HG02678 (cell line): ENCODE data around the gene NEMP2.

Experiments
- ATAC-seq: cut with Tn5 transposase; IDR thresholded peaks from one replicate; pipeline ENCODE4 v1.9.1; 2021; ENCODE audit warnings: mild to moderate bottlenecking, moderate library complexity; ENCODE audit not compliant: unreplicated experiment

NEMP2 gene, protein sequence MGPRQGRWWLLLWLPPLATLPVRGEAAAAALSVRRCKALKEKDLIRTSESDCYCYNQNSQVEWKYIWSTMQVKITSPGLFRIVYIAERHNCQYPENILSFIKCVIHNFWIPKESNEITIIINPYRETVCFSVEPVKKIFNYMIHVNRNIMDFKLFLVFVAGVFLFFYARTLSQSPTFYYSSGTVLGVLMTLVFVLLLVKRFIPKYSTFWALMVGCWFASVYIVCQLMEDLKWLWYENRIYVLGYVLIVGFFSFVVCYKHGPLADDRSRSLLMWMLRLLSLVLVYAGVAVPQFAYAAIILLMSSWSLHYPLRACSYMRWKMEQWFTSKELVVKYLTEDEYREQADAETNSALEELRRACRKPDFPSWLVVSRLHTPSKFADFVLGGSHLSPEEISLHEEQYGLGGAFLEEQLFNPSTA

DNA sequence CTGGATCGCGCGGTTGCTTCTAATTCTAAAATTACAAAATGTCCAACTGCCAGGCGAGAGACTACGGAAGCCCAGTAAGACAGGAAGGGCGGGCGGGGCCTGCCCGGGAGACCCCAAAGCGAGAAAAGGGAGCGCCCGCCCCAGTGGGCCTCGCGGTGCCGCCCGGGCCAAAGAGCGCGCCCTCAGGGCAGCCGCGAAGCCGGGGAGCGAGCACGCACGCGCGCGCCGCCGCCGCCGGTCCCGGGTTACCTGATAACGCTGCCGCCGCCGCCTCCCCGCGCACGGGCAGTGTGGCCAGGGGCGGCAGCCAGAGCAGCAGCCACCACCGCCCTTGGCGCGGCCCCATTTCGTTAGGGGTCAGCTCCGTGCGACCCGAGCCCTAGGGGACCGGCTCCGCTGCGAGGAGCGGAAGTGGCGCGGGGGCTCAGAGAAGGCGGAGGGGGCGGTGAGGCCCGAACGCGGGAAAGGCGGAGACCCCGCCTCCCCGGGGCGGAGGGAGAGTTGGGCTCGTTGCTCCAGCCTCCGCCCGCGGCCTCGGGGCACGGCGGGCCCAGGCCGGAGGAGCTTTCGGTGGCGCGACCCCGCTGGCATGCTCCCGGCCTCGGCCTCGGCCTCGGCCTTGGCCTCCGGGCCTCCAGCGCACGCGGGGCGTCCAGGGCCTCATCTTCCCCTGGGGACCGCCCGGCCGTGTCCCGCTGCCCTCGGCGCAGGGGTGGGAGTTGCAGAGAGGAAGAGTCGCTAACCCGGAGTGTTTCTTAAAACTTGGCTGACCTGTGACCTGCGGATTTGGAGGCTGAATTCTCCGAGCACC, at the start of gene NEMP2:
Gene NEMP2 (minus strand): TSS at position 413 of the 811 bp plus-strand sequence. CDS start 67 bp downstream, at position 346.
- ATAC-seq = peak; percentile 70

DNA sequence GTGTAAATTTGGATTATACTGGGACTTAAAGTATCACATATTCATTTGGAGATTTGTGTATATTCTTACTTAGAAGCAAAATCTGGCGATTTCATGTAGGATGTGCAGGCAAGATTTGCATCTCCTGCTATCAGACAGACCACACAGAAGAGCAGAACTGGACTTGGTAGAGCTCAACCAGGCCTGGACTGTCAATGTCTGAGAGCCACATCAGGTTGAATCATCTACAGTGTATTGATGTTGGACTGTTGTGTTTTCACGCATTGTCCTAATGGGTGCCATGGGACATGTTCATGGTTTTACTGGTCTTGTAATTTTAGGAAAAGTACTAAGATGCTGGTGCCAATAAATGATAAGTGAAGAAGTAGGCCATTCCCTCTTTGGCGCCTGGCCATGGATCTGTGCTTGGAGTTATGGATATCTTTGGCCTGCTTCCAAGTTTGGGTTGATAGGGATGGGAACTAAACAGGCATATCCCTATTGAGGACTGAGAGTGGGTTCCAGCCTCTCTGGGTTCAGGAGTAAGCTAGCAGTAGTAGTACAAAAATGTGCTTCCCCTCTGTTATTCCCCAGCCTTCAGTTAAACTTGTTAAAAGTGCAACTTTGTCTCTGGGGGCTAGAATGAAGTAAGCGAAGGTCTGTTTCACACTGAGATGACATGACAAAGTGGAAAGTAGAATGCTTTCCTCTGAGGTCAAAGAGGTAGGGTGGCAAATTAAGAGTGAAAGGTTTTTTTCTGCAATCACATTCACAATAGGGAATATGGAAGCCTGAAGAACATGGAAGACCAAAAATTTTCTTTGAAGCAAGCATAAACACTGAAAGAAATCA, 49.2 kb upstream of the NEMP2 start:
- ATAC-seq = peak; percentile 67

DNA sequence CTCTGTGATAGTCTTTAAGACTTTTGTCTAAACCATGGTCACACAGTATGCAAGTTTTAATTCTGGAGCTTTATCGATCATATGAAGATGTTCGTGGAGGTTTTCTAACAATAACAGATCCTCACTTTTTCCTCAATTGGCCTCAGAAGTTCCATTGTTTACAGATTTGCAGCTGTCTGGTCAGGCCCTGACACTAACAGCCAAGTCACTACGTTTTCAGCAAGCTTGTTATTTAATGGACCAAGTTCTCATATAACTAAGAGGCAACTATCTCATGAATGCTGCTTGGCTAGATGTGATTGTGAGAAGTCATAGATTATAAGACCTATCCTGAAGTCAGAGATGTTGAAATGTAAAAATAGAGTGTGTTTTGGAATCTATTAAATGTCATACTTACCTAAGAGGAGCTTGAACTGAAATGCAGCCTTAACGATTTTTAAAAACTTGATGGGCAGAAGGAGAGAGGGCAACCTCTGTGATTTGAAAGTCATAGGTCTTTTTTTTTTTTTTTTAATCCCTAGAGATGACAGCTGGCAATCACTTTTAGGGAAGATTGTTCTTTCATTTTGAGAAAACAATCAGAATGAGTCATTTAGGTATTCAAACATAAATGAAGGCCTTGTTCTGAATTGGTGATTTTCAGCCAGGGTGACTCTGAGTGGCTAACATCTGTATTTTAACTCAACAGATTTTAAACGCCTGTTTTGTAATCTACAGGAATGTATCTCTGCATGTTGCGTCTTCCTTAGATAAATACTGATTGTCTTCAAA, 48.4 kb upstream of the NEMP2 start:
- ATAC-seq = peak; percentile 53

DNA sequence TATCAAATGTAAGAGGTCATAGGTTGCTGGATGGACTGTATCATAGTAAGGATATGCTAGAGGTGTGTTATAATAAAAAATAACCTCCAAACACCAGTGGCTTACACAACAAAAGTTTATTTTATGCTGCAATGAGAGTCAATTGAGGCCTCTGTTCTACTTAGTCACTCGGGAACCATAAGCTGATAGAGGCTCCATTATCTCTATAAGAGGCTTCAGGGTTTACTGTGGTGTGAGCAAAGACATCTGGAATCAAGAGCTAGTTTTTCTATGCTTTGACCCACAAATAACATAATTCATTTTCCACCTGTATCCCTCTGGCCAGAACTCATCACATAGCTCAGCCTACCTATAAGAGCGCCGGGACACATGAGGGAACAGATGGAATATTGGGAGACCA, 47.5 kb upstream of the NEMP2 start:
- no peak for ATAC-seq

DNA sequence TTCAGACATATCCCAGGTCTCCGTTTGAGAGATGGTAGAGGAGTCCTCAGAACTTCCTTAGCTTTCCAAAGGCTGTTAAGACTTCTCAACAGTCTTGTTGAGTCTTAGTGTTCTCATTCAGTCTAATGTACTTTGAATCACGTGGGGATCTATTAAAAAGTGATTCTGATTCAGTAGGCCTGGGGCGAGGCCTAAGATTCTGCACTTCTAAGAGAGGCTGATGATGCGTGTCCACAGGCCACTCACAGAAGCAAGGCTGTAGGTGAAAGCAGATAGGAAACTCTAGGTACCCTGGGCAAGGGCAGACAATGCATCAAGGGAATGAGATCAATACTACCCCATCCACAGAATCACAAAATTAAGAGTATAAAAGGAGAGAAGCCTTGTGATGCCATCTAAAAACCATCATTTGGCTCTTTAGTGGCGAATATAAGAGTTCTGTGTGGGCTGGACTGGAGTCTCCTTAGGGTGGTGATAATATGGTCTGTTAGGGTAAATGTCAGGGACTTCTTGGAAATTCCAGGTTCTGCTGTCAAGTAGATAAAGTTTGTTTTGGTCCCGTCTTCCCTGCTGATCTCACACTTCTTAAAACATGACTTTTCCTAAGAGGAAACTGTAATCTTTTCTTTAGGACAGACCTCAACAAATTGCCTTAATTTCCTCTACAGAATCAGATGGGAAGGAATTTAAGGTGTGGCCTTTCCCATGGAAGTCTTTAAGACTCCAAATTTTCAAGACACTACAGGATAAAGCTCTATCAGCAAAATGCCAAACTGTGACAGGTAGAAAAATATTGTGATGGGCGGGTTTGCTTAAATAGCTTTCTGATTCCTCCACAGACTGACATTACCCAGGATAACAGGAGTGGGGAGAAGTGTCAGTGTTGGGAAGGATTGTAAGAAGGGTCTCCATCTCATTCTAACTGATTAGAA, 45.7 kb upstream of the NEMP2 start:
- no peak for ATAC-seq

DNA sequence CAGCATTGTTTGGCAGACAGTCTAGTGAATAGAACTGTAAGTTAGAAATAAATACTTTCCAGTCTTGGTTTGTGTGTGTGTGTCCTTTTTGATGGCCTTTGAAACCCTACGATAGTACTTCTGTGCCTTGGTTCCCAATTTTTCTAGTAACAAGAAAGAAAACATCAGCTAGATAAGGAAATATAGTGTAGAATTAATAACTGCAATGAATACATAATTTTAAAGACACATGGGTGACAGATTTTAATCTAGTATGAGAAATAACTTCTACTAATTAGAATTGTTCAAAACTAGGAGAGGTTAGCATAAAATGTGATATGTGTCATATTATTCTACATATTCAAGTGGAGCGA, 44.5 kb upstream of the NEMP2 start:
- ATAC-seq = no peak

DNA sequence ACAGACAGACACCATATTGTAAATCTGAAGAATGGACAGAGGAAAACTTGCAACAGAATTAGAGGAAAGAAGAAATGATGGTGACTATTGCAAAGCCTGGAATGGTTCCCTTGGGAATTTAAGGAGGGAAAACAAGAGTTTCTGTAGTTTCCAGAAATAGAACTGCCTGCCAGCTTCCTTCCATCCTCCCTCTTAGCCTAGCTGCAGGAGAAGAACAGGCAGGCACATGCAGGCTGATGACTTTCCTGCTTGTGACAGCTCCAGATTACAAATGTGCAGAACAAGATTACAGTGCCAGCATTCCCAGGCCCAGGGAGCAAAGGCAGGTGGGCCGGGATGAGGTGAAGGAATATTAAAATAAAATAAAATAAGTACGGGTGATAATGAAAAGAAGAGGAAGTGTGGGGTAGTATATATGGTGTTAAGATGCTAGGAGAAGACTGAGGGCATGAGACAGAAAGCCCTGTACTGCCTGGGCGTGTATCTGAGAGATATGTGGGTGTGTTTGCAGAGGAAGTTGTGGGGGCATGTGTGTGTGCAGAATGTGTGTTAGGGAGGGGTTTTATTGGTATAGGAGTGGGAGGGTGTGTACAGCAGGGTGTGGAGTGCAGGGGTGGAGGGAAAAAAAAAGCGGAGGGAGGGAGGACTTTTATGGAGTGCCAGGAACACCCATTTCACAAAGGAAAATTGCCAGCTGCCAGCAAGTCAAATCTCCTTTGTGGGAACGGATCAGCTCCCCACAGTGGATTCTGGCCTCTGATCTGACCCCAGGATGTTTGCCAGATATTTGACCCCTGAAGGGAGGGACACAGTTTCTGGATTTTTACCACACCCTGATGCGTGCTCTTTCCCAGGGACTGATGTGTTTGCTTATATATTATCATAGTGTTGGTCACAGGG, 43.9 kb upstream of the NEMP2 start:
- peak; percentile 59 for ATAC-seq

DNA sequence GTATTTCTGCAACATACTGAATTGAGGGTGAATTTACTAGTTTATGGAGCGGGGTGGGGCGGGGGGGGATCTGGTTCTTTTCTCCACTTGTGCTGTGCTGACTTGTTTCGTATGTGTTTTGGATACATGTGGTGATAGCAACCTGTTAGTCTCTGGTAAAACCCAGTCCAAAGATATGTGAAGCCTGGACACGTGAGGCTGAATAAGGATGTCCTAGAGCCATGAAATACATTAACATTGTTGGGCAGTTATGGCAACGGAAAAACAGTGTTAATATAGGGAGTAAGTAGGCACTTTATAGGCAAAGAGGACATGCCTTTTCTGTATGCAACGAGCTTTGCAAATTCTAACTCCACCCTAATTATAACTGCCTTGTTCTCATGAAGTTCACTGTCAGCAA, 42.1 kb upstream of the NEMP2 start:
- no peak for ATAC-seq

DNA sequence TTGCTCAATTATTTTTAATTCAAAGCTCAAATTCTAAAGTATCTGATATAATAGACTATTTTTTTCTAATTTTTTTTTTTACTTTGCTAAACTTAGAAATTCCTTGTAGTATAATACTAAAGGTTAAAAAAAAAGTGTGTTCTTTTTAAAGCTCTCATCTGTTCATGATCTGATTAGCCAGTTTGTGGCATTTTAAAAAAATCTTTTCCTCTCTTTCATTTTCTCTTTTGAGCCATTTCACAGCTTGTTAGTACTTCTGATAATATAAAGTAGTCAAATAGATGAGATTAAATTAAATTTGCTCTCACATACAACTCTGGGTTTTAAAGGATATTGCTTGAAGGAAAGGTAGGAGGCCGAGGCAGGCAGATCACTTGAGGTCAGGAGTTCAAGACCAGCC, 40.7 kb upstream of the NEMP2 start:
- ATAC-seq = no peak

DNA sequence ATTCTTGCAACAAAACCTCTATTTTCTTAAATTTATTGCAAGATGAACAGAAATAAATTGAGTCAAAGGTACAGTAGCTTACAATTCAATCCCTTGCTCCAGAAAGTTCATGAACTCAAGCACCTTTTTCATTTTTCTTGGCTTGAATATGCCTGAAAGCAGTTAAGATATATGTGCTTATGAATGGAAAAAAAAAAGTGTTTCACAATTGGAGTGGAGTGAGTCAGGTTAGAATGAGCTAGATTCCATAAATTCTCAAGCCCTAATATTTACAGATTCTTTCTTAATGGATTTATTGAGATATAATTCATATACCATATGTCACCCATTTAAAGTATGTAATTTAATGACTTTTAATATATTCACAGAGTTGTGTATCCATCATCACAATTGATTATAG, 39.6 kb upstream of the NEMP2 start:
- no peak for ATAC-seq

DNA sequence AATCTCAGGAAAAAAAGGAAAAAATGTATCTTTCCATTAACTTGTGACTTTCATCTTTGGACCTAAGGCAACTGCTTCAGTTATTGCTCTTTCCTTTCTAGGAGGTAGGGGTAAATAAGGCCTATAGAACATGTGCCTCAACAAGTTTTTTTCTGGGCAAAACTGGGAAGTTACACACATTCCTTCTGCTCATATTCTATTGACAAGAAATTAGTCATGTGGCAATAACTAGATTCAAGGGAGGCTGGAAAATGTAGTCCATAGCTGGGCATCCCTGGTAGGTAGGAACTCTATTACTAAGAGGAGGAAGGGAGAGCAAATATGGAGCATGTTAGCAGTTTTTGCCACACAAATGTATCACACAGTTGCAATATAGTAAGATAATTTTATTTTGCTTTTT, 37.7 kb upstream of the NEMP2 start:
- ATAC-seq = no peak

DNA sequence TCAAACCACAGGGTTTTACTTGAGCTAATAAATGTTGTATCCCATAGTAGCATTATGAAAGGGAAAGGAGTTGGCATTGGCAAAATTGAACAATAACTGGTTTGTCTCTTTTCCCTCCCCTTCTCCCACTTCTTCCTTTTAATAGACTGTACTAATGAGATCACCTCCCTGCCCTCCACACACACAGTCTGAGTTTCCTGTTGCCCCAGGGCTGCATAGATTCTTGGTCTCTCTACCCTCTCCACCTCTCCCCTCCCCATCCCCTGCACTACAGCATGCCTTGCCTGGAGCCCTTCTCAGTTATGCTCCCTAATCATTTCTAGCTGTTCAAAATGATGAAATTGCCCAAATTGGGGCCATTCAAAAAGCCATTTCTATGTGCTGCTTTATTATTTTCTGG, 37.2 kb upstream of the NEMP2 start:
- ATAC-seq = no peak

DNA sequence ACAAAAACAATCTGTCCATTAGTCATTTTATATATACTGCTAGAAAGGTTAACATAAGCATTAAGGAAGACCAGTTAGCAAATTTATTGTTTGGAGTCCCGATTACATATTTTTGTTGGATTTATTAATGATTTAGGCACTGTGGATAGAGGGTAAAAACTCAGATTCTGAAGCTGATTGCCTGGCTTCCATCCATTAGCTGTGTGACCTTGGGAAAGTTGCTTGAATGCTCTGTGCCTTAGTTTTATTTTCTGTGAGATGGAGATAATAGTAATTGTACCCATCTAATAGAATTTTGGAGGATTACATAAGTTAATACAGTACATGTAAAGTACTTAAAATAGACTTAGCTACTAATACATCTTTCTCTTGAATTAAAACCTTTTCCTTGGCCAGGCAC, 36.3 kb upstream of the NEMP2 start:
- ATAC-seq = no peak

DNA sequence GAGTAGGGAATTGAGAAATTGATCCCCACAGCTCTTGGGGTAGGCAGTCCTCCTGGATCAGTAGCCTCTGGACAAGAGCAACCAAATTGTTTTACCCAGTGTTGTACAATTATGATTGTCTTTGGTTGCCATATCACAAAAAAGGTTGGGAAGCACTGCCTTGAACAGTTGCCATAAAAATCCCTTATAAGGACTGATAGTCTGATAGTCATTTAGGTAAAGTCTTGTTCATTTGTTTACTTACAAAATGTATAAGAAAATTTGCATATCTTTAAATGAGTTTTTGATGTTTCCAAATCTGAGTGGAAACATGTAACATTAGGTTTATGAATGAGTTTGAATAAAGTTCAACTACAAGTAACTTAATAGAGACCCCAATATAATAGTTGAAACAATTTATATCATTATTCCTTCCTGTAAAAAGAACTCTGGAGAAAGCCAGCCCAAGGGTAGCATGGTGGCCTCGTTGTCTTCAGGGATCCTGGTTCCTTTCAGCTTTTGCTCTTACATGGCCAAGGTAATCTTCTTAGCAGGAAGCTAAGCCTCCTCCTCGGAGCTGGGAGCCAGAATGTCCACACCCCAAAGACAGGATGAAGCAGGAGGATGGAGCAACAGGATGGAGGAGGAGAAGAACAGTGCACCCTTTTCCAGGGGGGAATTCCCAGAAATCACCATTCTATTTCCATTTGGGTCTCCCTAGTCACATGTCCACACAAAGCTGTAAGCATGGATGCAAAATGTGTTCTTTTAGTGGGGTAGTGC, 35.7 kb upstream of the NEMP2 start:
- ATAC-seq = no peak

DNA sequence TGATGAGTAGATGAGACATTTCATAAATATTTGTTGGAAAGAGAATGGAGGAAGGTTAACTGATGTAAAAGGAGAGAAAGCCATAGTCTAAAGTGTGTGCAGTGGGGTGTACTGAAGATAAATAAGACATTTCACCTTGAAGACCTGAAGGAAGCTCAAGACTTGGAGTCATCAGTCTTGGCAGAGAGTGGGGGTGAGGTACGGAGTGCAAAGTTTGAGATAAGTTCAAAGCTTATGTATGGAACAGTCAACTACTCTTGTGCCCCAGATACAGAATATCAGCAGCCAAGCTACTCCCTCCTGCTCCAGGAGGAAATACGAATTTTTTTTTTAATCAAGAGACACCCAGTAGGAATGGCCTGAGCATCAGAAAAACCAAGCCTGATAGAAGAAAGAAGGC, 30.3 kb upstream of the NEMP2 start:
- ATAC-seq = no peak

DNA sequence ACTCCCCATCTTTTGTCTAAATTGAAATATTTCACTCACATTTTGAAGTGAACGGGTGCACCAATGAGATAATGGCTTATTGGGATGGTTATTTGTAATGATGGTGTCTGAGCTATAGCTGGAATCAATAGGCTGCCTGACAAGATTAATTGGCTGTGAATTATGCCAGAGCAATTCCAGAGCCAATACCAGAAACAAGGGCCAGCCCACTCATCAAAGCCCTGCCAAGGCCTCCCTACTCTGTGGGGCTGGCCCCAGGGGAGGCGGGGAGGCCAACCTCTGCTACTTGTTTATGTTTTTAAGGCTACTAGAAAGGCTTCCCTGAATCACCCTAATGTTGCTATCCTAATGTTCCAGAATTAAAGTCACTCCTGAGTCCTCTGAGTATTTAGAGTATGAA, 29.1 kb upstream of the NEMP2 start:
- ATAC-seq = no peak

DNA sequence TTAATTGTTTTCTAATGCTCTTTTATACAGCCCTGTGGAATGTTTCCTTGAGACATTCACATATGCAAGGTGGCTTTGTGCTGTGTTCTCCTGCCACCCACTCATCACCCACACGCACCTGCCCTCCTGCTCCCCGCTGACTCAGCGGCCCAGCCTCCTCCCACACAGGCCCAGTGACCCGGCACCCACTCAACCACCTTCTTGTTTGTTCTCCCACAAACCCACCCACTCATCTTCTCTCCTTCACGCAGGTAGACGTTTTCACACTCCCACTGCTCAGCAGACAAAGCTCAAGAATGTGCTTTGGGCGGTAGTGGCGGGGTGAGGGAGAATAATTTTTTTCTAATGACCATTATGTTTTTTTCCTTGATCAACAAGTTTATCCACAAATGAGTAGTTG, 28.6 kb upstream of the NEMP2 start:
- peak; percentile 48 for ATAC-seq

DNA sequence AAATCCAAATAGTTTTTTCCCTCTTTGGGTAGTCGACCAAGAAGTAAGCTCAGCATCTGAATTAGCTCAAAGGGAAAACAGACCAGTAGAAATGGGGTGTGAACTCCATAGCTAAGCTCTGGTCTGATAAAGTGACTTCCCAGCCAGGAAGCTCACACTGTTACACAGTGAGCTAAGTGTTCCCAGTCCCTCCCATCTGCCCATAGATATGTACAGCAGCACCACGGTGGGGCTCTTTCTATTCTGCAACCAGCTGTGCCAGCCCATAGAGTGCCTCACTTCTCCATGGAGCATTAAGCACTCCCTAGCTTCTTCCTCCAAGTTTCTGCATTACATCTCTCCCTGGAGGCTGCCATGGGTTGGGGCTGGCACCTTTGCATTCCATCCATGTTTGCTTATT, 27.6 kb upstream of the NEMP2 start:
- ATAC-seq = no peak
